Ovary (tissue), 9 donors: ENCODE data around the gene GNG12. TPM values are rescaled to one million over a fixed set of nuclear protein-coding genes. Genes with fewer than 3 reads are reported as not detected.

Experiments used
- DNase-seq, 5 donors: peaks; one replicate each; pipeline ENCODE4 v3.0.0-alpha.2; 2019 to 2020
- H3K27ac ChIP-seq, 2 donors: fragments of 200-600 bp; one replicate each; pipeline versions ENCODE4 v1.5.1 to v1.8.0; 2019 to 2022
- H3K27me3 ChIP-seq: fragments of 200-600 bp; one replicate; pipeline ENCODE4 v1.8.0; 2022
- H3K36me3 ChIP-seq: fragments of 200-600 bp; sonication (generic); one replicate; pipeline ENCODE4 v1.5.1; 2019
- H3K4me1 ChIP-seq: one replicate; pipeline ENCODE4 v1.8.1; 2013; ENCODE audit warnings: mild to moderate bottlenecking, moderate library complexity; ENCODE audit not compliant: insufficient read depth
- H3K4me3 ChIP-seq: fragments of 200-600 bp; sonication (generic); one replicate; pipeline ENCODE4 v1.5.1; 2017
- H3K9me3 ChIP-seq, 2 donors: fragments of 200-600 bp in 1 of 2; sonication (generic) in 1 of 2; one replicate each; pipeline versions ENCODE4 v1.5.1 to v1.8.1; 2013 to 2019; ENCODE audit warnings: mild to moderate bottlenecking in 1 of 2, moderate library complexity in 1 of 2
- CTCF ChIP-seq, 3 donors: fragments of 450-650 bp in 2 of 3; fragments of 200-600 bp in 1 of 3; IDR thresholded peaks; one replicate each; pipeline versions ENCODE4 v1.5.1 to v1.8.0; 2016 to 2022; ENCODE audit warnings: antibody characterized with exemption in 3 of 3, mild to moderate bottlenecking in 1 of 3
- EP300 ChIP-seq: sonication (generic); formaldehyde crosslinking; IDR thresholded peaks from one replicate; pipeline ENCODE4 v1.6.1; 2017; ENCODE audit warnings: antibody characterized with exemption
- POLR2A ChIP-seq: fragments of 450-650 bp; IDR thresholded peaks from one replicate; pipeline ENCODE4 v1.6.1; 2017; ENCODE audit warnings: antibody characterized with exemption, mild to moderate bottlenecking, moderate library complexity
- WGBS, 3 donors: extraction: QIAGEN DNeasy Blood & Tissue Kit in 1 of 3; methylation state at CpG; one replicate each; pipeline versions ENCODE4 v1.1.5 to v1.1.7; 2013 to 2017; 5-methylcytosine and 5-hydroxymethylcytosine counted together
- intact Hi-C, 4 donors: fragments of 100-400 bp; cut with DNase I; formaldehyde crosslinking; loops; one replicate each; pipeline versions ENCODE4 v1.11.0 to v1.15.1; 2022 to 2023
- polyA plus RNA-seq, 2 donors: library from polyadenylated mRNA; stranded (reverse); fragments of 200-250 nt in 1 of 2; fragments of 350-450 nt in 1 of 2; fragmentation: Illumina TruSeq in 1 of 2; extraction: RNeasy Lipid Tissue Mini Kit (QIAGEN cat#74804) in 1 of 2; gene quantifications; one replicate each; pipeline ENCODE4 v1.2.3, GENCODE V29; 2013 to 2014
- total RNA-seq, 7 donors: library from RNA; depleted of rRNA in 2 of 7; stranded (reverse); fragments of >200 nt in 2 of 7; fragmentation: NEBNext Ultra II Directional in 3 of 7; extraction: Animal tissue kit (Norgen Biotek cat#: 25700) in 3 of 7; gene quantifications; one replicate each; pipeline versions ENCODE4 v1.1.0 to v1.2.4, GENCODE V29; 2016 to 2023
- donor health status: DM: no; HTN: no; CAD: no; lungs with moderate emphysema.
- donor health status: DM: no; HTN: no; CAD: no.
- donor health status: Bipolar disorder and iron deficiency.
- donor health status: DM: yes; HTN: yes; CAD: no.
- donor health status: DM: no; HTN: no; CAD: no.
- donor health status: DM: yes; HTN: yes; CAD: no.

The GNG12 gene
- total and polyA plus RNA-seq, 9 donors: 41.0 to 121 (median 68.0) TPM

GRCh38 chr1:67749844-67750690, 83.2 kb downstream of the GNG12 start:
- Histone ChIP-seq H3K36me3 (no peaks in the 10 kb centered on the region), H3K27me3 (no peaks in the 10 kb centered on the region), H3K4me3 (no peak overlapping the region), H3K4me1 (peaks cover 19% of the 10 kb centered on the region), H3K27ac (peak overlapping the region; percentile 27 to 54), H3K9me3 (no peaks in the 10 kb centered on the region)
- DNase-seq: peak in 2 of 5 donors; percentile 24 to 36
- intact Hi-C loops: loop anchor here in 2 of 4 donors (5.0 to 10.0 kb wide), 2 partner anchors 63 to 185 kb away; partner anchors contain the start of gene GADD45A (in 2 of the 2)
- TF ChIP-seq CTCF (IDR thresholded peaks at IDR 0.05) (no peak), EP300 (peak; percentile 60)
- WGBS, 3 donors: 29 to 31% (median 30%) methylated on average over 8 of the region's 8 CpGs

GRCh38 chr1:67749263-67749843, 83.9 kb downstream of the GNG12 start:
- H3K4me3 ChIP-seq: no peak overlapping the region
- no peak for DNase-seq
- no peaks in the 10 kb centered on the region for H3K27me3 ChIP-seq
- intact Hi-C loops: loop anchor here in 1 of 4 donors (5.0 kb wide), 1 partner anchor 62 kb away; the partner anchor contains the start of gene GADD45A
- peak overlapping the region; percentile 27 to 54 for H3K27ac ChIP-seq
- H3K36me3 ChIP-seq: no peaks in the 10 kb centered on the region
- WGBS, 3 donors: 37 to 51% (median 45%) methylated on average over 5 of the region's 5 CpGs
- TF ChIP-seq POLR2A (no peak), EP300 (no peak), CTCF (IDR thresholded peaks at IDR 0.05) (no peak)
- peaks cover 18% of the 10 kb centered on the region for H3K4me1 ChIP-seq
- H3K9me3 ChIP-seq: no peaks in the 10 kb centered on the region

- TF ChIP-seq POLR2A: no peak
- TF ChIP-seq EP300: no peak
- TF ChIP-seq CTCF (IDR thresholded peaks at IDR 0.05): no peak
- WGBS, 3 donors: 0 to 2% (median 2%) methylated on average over 2 of the region's 2 CpGs
- H3K27ac ChIP-seq: peak overlapping the region; percentile 27 to 54
- no peaks in the 10 kb centered on the region for H3K36me3 ChIP-seq
- no peak for DNase-seq
- peaks cover 18% of the 10 kb centered on the region for H3K4me1 ChIP-seq
- no peaks in the 10 kb centered on the region for H3K27me3 ChIP-seq
- intact Hi-C loops: loop anchor here in 1 of 4 donors (5.0 kb wide), 1 partner anchor 61 kb away; the partner anchor contains the start of gene GADD45A
- H3K9me3 ChIP-seq: no peaks in the 10 kb centered on the region
- H3K4me3 ChIP-seq: peak overlapping the region; percentile 6
These were observed 84.6 kb downstream of the GNG12 start for GRCh38 chr1:67748630-67749029.

- Histone ChIP-seq H3K27ac (peak overlapping the region in 1 of 2 donors; percentile 54), H3K4me3 (no peak overlapping the region), H3K4me1 (peaks cover 19% of the 10 kb centered on the region), H3K9me3 (no peaks in the 10 kb centered on the region), H3K27me3 (no peaks in the 10 kb centered on the region), H3K36me3 (no peaks in the 10 kb centered on the region)
- DNase-seq: no peak
- intact Hi-C loops: loop anchor here in 1 of 4 donors (5.0 kb wide), 1 partner anchor 61 kb away; the partner anchor contains the start of gene GADD45A
- no peak for TF ChIP-seq EP300
- WGBS, 3 donors: 8 to 13% (median 10%) methylated on average over 4 of the region's 4 CpGs
These were observed 85.4 kb downstream of the GNG12 start for GRCh38 chr1:67747671-67748546.
